Parathyroid adenoma (tissue), 2 donors: ENCODE results near the gene USP17L17.
"Not testable (repeated sequence)": the region's sequence is repeated elsewhere in the genome, so short reads cannot be mapped to it uniquely, and the experiment has no call there.

ENCODE experiments used
- H2AFZ ChIP-seq: fragments of 300-600 bp; sonication (generic); one replicate; pipeline ENCODE4 v1.7.0; 2017; ENCODE audit warnings: antibody characterized with exemption, mild to moderate bottlenecking
- H3K27ac ChIP-seq: fragments of 300-600 bp; sonication (generic); one replicate; pipeline ENCODE4 v1.7.0; 2017
- H3K27me3 ChIP-seq: fragments of 300-600 bp; sonication (generic); one replicate; pipeline ENCODE4 v1.7.0; 2017; ENCODE audit warnings: low read length; ENCODE audit not compliant: control insufficient read depth, insufficient read depth
- H3K36me3 ChIP-seq: fragments of 300-600 bp; sonication (generic); one replicate; pipeline ENCODE4 v1.7.0; 2017; ENCODE audit warnings: low read length; ENCODE audit not compliant: control insufficient read depth, insufficient read depth
- H3K4me1 ChIP-seq: fragments of 300-600 bp; sonication (generic); one replicate; pipeline ENCODE4 v1.7.0; 2017; ENCODE audit warnings: control low read depth
- H3K4me2 ChIP-seq: fragments of 300-600 bp; sonication (generic); one replicate; pipeline ENCODE4 v1.7.0; 2017; ENCODE audit warnings: low read length
- H3K4me3 ChIP-seq: fragments of 300-600 bp; sonication (generic); one replicate; pipeline ENCODE4 v1.7.0; 2017; ENCODE audit warnings: low read depth, low read length
- H3K79me2 ChIP-seq: fragments of 300-600 bp; sonication (generic); one replicate; pipeline ENCODE4 v1.7.0; 2017; ENCODE audit warnings: control low read depth
- H3K9ac ChIP-seq: fragments of 300-600 bp; sonication (generic); one replicate; pipeline ENCODE4 v1.7.0; 2017; ENCODE audit warnings: mild to moderate bottlenecking
- H3K9me3 ChIP-seq: fragments of 300-600 bp; sonication (generic); one replicate; pipeline ENCODE4 v1.7.0; 2017; ENCODE audit warnings: low read length; ENCODE audit not compliant: control insufficient read depth
- donor health status: primary hyperparathyroidism.

Gene USP17L17, protein sequence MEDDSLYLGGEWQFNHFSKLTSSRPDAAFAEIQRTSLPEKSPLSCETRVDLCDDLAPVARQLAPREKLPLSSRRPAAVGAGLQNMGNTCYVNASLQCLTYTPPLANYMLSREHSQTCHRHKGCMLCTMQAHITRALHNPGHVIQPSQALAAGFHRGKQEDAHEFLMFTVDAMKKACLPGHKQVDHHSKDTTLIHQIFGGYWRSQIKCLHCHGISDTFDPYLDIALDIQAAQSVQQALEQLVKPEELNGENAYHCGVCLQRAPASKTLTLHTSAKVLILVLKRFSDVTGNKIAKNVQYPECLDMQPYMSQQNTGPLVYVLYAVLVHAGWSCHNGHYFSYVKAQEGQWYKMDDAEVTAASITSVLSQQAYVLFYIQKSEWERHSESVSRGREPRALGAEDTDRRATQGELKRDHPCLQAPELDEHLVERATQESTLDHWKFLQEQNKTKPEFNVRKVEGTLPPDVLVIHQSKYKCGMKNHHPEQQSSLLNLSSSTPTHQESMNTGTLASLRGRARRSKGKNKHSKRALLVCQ

DNA sequence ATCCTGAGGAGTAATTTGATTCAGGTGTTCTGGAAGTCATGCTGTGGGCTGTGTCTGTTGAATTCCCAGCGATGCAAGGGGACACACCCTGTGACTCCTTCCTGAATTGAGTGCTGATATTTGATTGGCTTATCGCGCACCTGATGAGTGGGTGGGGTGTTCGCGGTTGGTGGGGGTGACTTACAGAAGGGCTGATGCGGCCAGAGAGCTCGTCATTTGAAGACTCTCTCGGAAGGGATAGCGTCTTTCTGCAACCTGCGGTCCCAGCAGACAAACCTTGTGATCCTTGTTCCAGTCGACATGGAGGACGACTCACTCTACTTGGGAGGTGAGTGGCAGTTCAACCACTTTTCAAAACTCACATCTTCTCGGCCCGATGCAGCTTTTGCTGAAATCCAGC lies at the start of gene USP17L17:
USP17L17 (plus strand) TSS at position 301 of the 400 bp plus-strand sequence; CDS start at position 301, 0 bp downstream.
- H3K9ac ChIP-seq, H3K4me1 ChIP-seq, H3K79me2 ChIP-seq, H3K4me2 ChIP-seq, H3K36me3 ChIP-seq, H3K4me3 ChIP-seq, H3K27ac ChIP-seq, H2AFZ ChIP-seq, H3K9me3 ChIP-seq, H3K27me3 ChIP-seq: not testable (repeated sequence)

DNA sequence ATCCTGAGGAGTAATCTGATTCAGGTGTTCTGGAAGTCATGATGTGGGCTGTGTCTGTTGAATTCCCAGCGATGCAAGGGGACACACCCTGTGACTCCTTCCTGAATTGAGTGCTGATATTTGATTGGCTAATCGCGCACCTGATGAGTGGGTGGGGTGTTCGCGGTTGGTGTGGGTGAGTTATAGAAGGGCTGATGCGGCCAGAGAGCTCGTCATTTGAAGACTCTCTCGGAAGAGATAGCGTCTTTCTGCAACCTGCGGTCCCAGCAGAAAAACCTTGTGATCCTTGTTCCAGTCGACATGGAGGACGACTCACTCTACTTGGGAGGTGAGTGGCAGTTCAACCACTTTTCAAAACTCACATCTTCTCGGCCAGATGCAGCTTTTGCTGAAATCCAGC lies 33.3 kb upstream of the USP17L17 start, which contains the start of gene USP17L10:
USP17L10 (plus strand) TSS at position 301 of the 400 bp plus-strand sequence; CDS start at position 301, 0 bp downstream.
- H3K4me3 ChIP-seq, H2AFZ ChIP-seq, H3K9me3 ChIP-seq, H3K27ac ChIP-seq, H3K27me3 ChIP-seq, H3K36me3 ChIP-seq, H3K4me2 ChIP-seq, H3K79me2 ChIP-seq, H3K4me1 ChIP-seq, H3K9ac ChIP-seq: not testable (repeated sequence)

DNA sequence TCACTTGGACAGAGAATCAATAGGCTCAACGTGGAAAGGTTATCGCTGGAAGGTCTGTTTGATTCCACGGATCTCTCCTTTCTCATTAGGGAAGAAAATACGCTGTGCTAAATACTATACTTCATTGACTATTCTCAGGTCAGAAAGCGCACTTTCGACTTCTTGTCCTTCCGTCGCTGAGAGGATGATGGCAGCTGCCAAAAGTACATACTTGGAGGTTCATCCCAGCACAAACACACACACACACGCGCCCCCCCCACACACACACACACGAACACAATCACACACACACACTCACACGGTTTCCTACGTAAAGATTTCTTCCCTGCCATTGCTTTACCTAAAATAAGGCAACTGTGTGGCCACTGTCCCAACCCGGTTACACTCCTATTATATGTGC lies 29.0 kb upstream of the USP17L17 start:
- H3K79me2 ChIP-seq, H3K27ac ChIP-seq, H3K4me3 ChIP-seq, H3K27me3 ChIP-seq, H3K4me1 ChIP-seq, H2AFZ ChIP-seq, H3K9ac ChIP-seq, H3K9me3 ChIP-seq, H3K36me3 ChIP-seq, H3K4me2 ChIP-seq: not testable (repeated sequence)

DNA sequence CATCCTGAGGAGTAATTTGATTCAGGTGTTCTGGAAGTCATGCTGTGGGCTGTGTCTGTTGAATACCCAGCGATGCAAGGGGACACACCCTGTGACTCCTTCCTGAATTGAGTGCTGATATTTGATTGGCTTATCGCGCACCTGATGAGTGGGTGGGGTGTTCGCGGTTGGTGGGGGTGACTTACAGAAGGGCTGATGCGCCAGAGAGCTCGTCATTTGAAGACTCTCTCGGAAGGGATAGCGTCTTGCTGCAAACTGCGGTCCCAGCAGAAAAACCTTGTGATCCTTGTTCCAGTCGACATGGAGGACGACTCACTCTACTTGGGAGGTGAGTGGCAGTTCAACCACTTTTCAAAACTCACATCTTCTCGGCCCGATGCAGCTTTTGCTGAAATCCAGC lies 28.6 kb upstream of the USP17L17 start, which contains the start of gene USP17L11:
USP17L11 (plus strand) TSS at position 301 of the 400 bp plus-strand sequence; CDS start at position 301, 0 bp downstream.
- H3K27me3 ChIP-seq, H3K4me3 ChIP-seq, H3K9ac ChIP-seq, H3K9me3 ChIP-seq, H3K36me3 ChIP-seq, H3K4me2 ChIP-seq, H2AFZ ChIP-seq, H3K4me1 ChIP-seq, H3K27ac ChIP-seq, H3K79me2 ChIP-seq: not testable (repeated sequence)

DNA sequence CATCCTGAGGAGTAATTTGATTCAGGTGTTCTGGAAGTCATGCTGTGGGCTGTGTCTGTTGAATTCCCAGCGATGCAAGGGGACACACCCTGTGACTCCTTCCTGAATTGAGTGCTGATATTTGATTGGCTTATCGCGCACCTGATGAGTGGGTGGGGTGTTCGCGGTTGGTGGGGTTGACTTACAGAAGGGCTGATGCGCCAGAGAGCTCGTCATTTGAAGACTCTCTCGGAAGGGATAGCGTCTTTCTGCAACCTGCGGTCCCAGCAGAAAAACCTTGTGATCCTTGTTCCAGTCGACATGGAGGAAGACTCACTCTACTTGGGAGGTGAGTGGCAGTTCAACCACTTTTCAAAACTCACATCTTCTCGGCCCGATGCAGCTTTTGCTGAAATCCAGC lies 23.8 kb upstream of the USP17L17 start, which contains the start of gene USP17L12:
USP17L12 (plus strand) TSS at position 301 of the 400 bp plus-strand sequence; CDS start at position 301, 0 bp downstream.
- H3K9ac ChIP-seq, H3K79me2 ChIP-seq, H3K4me3 ChIP-seq, H3K4me2 ChIP-seq, H3K9me3 ChIP-seq, H3K36me3 ChIP-seq, H2AFZ ChIP-seq, H3K4me1 ChIP-seq, H3K27me3 ChIP-seq, H3K27ac ChIP-seq: not testable (repeated sequence)

DNA sequence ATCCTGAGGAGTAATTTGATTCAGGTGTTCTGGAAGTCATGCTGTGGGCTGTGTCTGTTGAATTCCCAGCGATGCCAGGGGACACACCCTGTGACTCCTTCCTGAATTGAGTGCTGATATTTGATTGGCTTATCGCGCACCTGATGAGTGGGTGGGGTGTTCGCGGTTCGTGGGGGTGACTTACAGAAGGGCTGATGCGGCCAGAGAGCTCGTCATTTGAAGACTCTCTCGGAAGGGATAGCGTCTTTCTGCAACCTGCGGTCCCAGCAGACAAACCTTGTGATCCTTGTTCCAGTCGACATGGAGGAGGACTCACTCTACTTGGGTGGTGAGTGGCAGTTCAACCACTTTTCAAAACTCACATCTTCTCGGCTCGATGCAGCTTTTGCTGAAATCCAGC lies 19.1 kb upstream of the USP17L17 start, which contains the start of gene USP17L13:
USP17L13 (plus strand) TSS at position 301 of the 400 bp plus-strand sequence; CDS start at position 301, 0 bp downstream.
- not testable (repeated sequence) for H3K36me3 ChIP-seq, H3K9me3 ChIP-seq, H3K4me2 ChIP-seq, H3K4me3 ChIP-seq, H3K9ac ChIP-seq, H3K4me1 ChIP-seq, H3K27ac ChIP-seq, H3K27me3 ChIP-seq, H2AFZ ChIP-seq, H3K79me2 ChIP-seq

DNA sequence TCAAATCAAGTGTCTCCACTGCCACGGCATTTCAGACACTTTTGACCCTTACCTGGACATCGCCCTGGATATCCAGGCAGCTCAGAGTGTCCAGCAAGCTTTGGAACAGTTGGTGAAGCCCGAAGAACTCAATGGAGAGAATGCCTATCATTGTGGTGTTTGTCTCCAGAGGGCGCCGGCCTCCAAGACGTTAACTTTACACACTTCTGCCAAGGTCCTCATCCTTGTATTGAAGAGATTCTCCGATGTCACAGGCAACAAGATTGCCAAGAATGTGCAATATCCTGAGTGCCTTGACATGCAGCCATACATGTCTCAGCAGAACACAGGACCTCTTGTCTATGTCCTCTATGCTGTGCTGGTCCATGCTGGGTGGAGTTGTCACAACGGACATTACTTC lies 13.4 kb upstream of the USP17L17 start:
- H3K4me3 ChIP-seq, H3K79me2 ChIP-seq, H3K9ac ChIP-seq, H3K27me3 ChIP-seq, H3K36me3 ChIP-seq, H2AFZ ChIP-seq, H3K4me2 ChIP-seq, H3K9me3 ChIP-seq, H3K4me1 ChIP-seq, H3K27ac ChIP-seq: not testable (repeated sequence)

DNA sequence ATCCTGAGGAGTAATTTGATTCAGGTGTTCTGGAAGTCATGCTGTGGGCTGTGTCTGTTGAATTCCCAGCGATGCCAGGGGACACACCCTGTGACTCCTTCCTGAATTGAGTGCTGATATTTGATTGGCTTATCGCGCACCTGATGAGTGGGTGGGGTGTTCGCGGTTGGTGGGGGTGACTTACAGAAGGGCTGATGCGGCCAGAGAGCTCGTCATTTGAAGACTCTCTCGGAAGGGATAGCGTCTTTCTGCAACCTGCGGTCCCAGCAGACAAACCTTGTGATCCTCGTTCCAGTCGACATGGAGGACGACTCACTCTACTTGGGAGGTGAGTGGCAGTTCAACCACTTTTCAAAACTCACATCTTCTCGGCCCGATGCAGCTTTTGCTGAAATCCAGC lies 9.6 kb upstream of the USP17L17 start, which contains the start of gene USP17L15:
USP17L15 (plus strand) TSS at position 301 of the 400 bp plus-strand sequence; CDS start at position 301, 0 bp downstream.
- H3K9ac ChIP-seq, H3K4me1 ChIP-seq: not testable (repeated sequence)

DNA sequence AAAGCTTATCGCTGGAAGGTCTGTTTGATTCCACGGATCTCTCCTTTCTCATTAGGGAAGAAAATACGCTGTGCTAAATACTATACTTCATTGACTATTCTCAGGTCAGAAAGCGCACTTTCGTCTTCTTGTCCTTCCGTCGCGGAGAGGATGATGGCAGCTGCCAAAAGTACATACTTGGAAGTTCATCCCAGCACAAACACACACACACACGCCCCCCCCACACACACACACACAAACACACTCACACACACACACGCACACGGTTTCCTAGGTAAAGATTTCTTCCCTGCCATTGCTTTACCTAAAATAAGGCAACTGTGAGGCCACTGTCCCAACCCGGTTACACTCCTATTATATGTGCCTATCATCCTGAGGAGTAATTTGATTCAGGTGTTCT lies 5.2 kb upstream of the USP17L17 start:
- H3K4me1 ChIP-seq, H3K4me2 ChIP-seq: not testable (repeated sequence)

More for the DNA sequence above, 9.6 kb upstream of the USP17L17 start, which contains the start of gene USP17L15:
- not testable (repeated sequence) for H2AFZ ChIP-seq, H3K27ac ChIP-seq, H3K4me3 ChIP-seq, H3K79me2 ChIP-seq, H3K4me2 ChIP-seq, H3K9me3 ChIP-seq, H3K36me3 ChIP-seq, H3K27me3 ChIP-seq

DNA sequence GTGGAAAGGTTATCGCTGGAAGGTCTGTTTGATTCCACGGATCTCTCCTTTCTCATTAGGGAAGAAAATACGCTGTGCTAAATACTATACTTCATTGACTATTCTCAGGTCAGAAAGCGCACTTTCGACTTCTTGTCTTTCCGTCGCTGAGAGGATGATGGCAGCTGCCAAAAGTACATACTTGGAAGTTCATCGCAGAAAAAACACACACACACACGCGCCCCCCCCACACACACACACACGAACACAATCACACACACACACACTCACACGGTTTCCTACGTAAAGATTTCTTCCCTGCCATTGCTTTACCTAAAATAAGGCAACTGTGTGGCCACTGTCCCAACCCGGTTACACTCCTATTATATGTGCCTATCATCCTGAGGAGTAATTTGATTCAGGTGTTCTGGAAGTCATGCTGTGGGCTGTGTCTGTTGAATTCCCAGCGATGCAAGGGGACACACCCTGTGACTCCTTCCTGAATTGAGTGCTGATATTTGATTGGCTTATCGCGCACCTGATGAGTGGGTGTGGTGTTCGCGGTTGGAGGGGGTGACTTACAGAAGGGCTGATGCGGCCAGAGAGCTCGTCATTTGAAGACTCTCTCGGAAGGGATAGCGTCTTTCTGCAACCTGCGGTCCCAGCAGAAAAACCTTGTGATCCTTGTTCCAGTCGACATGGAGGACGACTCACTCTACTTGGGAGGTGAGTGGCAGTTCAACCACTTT lies 4.4 kb downstream of the USP17L17 start, which contains the start of gene USP17L18:
USP17L18 (plus strand) TSS at position 678 of the 728 bp plus-strand sequence; CDS start at position 678, 0 bp downstream.
- not testable (repeated sequence) for H3K27me3 ChIP-seq, H3K4me2 ChIP-seq, H3K36me3 ChIP-seq, H2AFZ ChIP-seq, H3K4me3 ChIP-seq, H3K79me2 ChIP-seq, H3K9me3 ChIP-seq, H3K9ac ChIP-seq, H3K27ac ChIP-seq, H3K4me1 ChIP-seq

More for the DNA sequence above, 5.2 kb upstream of the USP17L17 start:
- H3K79me2 ChIP-seq, H3K9ac ChIP-seq, H3K27me3 ChIP-seq, H3K27ac ChIP-seq, H3K4me3 ChIP-seq, H2AFZ ChIP-seq, H3K36me3 ChIP-seq, H3K9me3 ChIP-seq: not testable (repeated sequence)
